WI38 (cell line): ENCODE results near the gene TSPO2.
A peak's percentile ranks its signal among the peaks of the same experiment; 100 is the strongest.

Experiments
- H3K4me3 ChIP-seq: 2 replicates; pipeline ENCODE4 v1.5.1; 2011; ENCODE audit warnings: low read depth, mild to moderate bottlenecking, control low read depth, low read length
- CTCF ChIP-seq: IDR thresholded peaks from 2 replicates; pipeline ENCODE4 v1.5.1; 2012; ENCODE audit warnings: low read depth, mild to moderate bottlenecking, control low read depth, low read length

Gene TSPO2

GRCh38 chr6:41042226-41043055 is at the start of gene TSPO2:
TSPO2 (plus strand) TSS chr6:41042467; CDS start chr6:41042986, 519 bp downstream.
- no peak within 1 kb of the TSS for H3K4me3 ChIP-seq
- no peak for TF ChIP-seq CTCF

GRCh38 chr6:40992746-40993145 is 49.5 kb upstream of the TSPO2 start:
- no peak overlapping the region for H3K4me3 ChIP-seq
- no peak for TF ChIP-seq CTCF

- no peak overlapping the region for H3K4me3 ChIP-seq
- TF ChIP-seq CTCF: no peak
These were observed 45.6 kb upstream of the TSPO2 start for GRCh38 chr6:40996591-40997233.

GRCh38 chr6:40997234-40997957 is 44.9 kb upstream of the TSPO2 start:
- no peak for TF ChIP-seq CTCF
- no peak overlapping the region for H3K4me3 ChIP-seq

- H3K4me3 ChIP-seq: no peak overlapping the region
- TF ChIP-seq CTCF: no peak
These were observed 43.6 kb upstream of the TSPO2 start for GRCh38 chr6:40998661-40999060.

- H3K4me3 ChIP-seq: no peak overlapping the region
- 0 out of 2 replicates have a peak, but pooled peaks have one; percentile 26 for TF ChIP-seq CTCF
These were observed 42.7 kb upstream of the TSPO2 start for GRCh38 chr6:40999569-40999968.

GRCh38 chr6:41000248-41000647 is 42.0 kb upstream of the TSPO2 start:
- H3K4me3 ChIP-seq: no peak overlapping the region
- no peak for TF ChIP-seq CTCF
